Measurements from ENCODE around the gene IPO4. TPM values are rescaled to one million over a fixed set of nuclear protein-coding genes. Genes with fewer than 3 reads are reported as not detected.

Gene IPO4
- total and polyA plus RNA-seq, 2 of the 13 experiments (the other 11 are each of a cell fraction or from before 2014, with no cell fraction given) = 39.0 to 179 TPM

DNA sequence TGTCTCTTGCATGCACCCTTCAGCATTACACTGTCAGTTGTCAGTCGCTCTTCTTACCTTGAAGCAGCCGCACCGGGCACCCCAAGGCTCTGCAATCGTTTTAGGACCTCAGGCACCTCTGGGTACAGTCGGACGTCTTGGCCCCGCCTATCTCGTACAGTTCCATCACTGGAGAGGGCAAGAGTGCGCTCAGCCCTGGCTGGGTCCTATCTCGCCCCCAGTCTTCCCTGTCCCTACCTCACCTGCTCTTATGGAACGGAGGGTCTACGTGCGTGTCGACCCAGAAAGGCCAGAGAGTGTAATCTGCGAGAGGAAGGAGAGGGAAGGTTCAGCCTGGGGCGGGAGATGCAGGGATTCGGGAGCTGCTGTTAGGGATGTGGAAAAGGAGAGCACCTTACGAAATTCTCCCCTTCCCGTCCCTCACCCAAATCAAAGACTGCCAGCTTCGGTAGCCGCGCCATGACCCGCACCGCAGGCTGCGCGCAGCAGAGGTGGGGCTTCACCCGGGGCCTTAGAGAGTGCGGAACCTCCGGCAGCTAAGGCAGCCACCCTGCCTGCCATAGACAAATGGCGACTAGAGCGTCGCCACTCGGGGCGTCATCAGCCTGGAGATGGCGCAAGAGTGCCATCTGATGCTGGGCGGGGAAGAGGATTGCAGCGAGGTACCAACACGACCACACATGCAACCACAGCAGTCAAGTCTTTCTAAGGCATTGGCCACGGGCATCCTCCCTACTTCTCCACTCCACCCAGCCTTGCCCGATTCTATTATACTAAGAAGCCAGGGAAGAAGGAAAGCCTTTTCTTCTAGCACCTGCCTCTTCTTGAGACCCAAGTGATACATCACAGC is 27.1 kb upstream of the IPO4 start, which contains the start of gene MDP1 (continued):
- no peak for TF ChIP-seq ELF4 (CRISPR knock-in tag; IDR thresholded peaks at IDR 0.05; ENCODE audit: borderline replicate concordance)
- 0 out of 2 replicates have a peak, but pooled peaks have one; percentile 46 for TF ChIP-seq ZBTB1 (CRISPR knock-in tag; IDR thresholded peaks at IDR 0.05; ENCODE audit: borderline replicate concordance)
- no peak for TF ChIP-seq SNRNP70 (IDR thresholded peaks at IDR 0.05; ENCODE audit: low read depth, low read length)
- TF ChIP-seq ZNF589 (CRISPR knock-in tag; conservative IDR thresholded peaks at IDR 0.05) = peak; percentile 98
- TF ChIP-seq ZNF556 (CRISPR knock-in tag; IDR thresholded peaks at IDR 0.05; ENCODE audit: borderline replicate concordance) = peak; percentile 99
- no peak for TF ChIP-seq ZNF75D (CRISPR knock-in tag; IDR thresholded peaks at IDR 0.05; ENCODE audit: borderline replicate concordance)
- TF ChIP-seq TBX3 (IDR thresholded peaks at IDR 0.05; ENCODE audit: borderline replicate concordance) = peak; percentile 57; the same call in 1 of the 2 replicates
- no peak for TF ChIP-seq SRSF9 (IDR thresholded peaks at IDR 0.05; ENCODE audit: borderline replicate concordance, insufficient read depth, low read depth, low read length, poor library complexity, severe bottlenecking)
- peak; percentile 93 for TF ChIP-seq NR2C2 (CRISPR knock-in tag; IDR thresholded peaks at IDR 0.05; ENCODE audit: borderline replicate concordance)
- TF ChIP-seq, protein P1, sequence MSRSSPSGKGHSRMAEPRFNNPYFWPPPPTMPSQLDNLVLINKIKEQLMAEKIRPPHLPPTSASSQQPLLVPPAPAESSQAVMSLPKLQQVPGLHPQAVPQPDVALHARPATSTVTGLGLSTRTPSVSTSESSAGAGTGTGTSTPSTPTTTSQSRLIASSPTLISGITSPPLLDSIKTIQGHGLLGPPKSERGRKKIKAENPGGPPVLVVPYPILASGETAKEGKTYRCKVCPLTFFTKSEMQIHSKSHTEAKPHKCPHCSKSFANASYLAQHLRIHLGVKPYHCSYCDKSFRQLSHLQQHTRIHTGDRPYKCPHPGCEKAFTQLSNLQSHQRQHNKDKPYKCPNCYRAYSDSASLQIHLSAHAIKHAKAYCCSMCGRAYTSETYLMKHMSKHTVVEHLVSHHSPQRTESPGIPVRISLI (CRISPR knock-in tag; IDR thresholded peaks at IDR 0.05; ENCODE audit: borderline replicate concordance) = peak; percentile 67
- TF ChIP-seq, protein P2, sequence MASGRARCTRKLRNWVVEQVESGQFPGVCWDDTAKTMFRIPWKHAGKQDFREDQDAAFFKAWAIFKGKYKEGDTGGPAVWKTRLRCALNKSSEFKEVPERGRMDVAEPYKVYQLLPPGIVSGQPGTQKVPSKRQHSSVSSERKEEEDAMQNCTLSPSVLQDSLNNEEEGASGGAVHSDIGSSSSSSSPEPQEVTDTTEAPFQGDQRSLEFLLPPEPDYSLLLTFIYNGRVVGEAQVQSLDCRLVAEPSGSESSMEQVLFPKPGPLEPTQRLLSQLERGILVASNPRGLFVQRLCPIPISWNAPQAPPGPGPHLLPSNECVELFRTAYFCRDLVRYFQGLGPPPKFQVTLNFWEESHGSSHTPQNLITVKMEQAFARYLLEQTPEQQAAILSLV (CRISPR knock-in tag; IDR thresholded peaks at IDR 0.05; ENCODE audit: borderline replicate concordance) = no peak; the same call in 1 of the 2 replicates
- TF ChIP-seq RCOR2 (CRISPR knock-in tag; IDR thresholded peaks at IDR 0.05) = peak; percentile 60; the same call in 1 of the 2 replicates
- TF ChIP-seq, protein P3, sequence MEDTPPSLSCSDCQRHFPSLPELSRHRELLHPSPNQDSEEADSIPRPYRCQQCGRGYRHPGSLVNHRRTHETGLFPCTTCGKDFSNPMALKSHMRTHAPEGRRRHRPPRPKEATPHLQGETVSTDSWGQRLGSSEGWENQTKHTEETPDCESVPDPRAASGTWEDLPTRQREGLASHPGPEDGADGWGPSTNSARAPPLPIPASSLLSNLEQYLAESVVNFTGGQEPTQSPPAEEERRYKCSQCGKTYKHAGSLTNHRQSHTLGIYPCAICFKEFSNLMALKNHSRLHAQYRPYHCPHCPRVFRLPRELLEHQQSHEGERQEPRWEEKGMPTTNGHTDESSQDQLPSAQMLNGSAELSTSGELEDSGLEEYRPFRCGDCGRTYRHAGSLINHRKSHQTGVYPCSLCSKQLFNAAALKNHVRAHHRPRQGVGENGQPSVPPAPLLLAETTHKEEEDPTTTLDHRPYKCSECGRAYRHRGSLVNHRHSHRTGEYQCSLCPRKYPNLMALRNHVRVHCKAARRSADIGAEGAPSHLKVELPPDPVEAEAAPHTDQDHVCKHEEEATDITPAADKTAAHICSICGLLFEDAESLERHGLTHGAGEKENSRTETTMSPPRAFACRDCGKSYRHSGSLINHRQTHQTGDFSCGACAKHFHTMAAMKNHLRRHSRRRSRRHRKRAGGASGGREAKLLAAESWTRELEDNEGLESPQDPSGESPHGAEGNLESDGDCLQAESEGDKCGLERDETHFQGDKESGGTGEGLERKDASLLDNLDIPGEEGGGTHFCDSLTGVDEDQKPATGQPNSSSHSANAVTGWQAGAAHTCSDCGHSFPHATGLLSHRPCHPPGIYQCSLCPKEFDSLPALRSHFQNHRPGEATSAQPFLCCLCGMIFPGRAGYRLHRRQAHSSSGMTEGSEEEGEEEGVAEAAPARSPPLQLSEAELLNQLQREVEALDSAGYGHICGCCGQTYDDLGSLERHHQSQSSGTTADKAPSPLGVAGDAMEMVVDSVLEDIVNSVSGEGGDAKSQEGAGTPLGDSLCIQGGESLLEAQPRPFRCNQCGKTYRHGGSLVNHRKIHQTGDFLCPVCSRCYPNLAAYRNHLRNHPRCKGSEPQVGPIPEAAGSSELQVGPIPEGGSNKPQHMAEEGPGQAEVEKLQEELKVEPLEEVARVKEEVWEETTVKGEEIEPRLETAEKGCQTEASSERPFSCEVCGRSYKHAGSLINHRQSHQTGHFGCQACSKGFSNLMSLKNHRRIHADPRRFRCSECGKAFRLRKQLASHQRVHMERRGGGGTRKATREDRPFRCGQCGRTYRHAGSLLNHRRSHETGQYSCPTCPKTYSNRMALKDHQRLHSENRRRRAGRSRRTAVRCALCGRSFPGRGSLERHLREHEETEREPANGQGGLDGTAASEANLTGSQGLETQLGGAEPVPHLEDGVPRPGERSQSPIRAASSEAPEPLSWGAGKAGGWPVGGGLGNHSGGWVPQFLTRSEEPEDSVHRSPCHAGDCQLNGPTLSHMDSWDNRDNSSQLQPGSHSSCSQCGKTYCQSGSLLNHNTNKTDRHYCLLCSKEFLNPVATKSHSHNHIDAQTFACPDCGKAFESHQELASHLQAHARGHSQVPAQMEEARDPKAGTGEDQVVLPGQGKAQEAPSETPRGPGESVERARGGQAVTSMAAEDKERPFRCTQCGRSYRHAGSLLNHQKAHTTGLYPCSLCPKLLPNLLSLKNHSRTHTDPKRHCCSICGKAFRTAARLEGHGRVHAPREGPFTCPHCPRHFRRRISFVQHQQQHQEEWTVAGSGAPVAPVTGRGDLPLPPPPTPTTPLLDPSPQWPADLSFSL (CRISPR knock-in tag; IDR thresholded peaks at IDR 0.05) = peak; percentile 53; the same call in 1 of the 2 replicates
- no peak; the same call in 1 of the 2 replicates for TF ChIP-seq GZF1 (CRISPR knock-in tag; IDR thresholded peaks at IDR 0.05)
- peak; percentile 96 for TF ChIP-seq THAP11 (CRISPR knock-in tag; IDR thresholded peaks at IDR 0.05)
- peak; percentile 87 for TF ChIP-seq ZSCAN20 (CRISPR knock-in tag; IDR thresholded peaks at IDR 0.05; ENCODE audit: borderline replicate concordance)
- TF ChIP-seq HNRNPL (IDR thresholded peaks at IDR 0.05; ENCODE audit: low read depth, low read length) = peak; percentile 84; the same call in 1 of the 2 replicates

Data from HepG2 (cell line).